Colon (tissue), 2 donors: ENCODE data around the gene BRCA1.

ENCODE experiments used
- FAIRE-seq: peaks from 2 replicates; lab custom pipeline; 2012; peaks lifted over from hg19 to GRCh38; lab: Jason Lieb, UNC
- donor health status: control.
- donor health status: control.

The BRCA1 gene

GRCh38 chr17:43024407-43025289 lies 100.5 kb downstream of the BRCA1 start, which contains the start of gene RND2:
TSS of gene RND2 (plus strand) at chr17:43025231. CDS start at chr17:43025348, 117 bp downstream.
- FAIRE-seq: no peak

- no peak for FAIRE-seq
These were observed 103.2 kb downstream of the BRCA1 start, which contains the start of gene VAT1 for GRCh38 chr17:43021741-43022512. TSS of gene VAT1 (minus strand) at chr17:43022385. CDS start at chr17:43022322, 63 bp downstream.

- FAIRE-seq: no peak
These were observed 104.1 kb downstream of the BRCA1 start for GRCh38 chr17:43020789-43021740.

GRCh38 chr17:43020030-43020621 lies 105.0 kb downstream of the BRCA1 start:
- no peak for FAIRE-seq

GRCh38 chr17:43019418-43019817 lies 105.7 kb downstream of the BRCA1 start:
- FAIRE-seq: no peak

- no peak for FAIRE-seq
These were observed 106.2 kb downstream of the BRCA1 start for GRCh38 chr17:43018932-43019331.

- no peak for FAIRE-seq
These were observed 106.9 kb downstream of the BRCA1 start for GRCh38 chr17:43018008-43018853.

- FAIRE-seq: no peak
These were observed 108.9 kb downstream of the BRCA1 start for GRCh38 chr17:43016216-43016615.

GRCh38 chr17:43015579-43015978 lies 109.6 kb downstream of the BRCA1 start:
- FAIRE-seq: no peak

GRCh38 chr17:43014649-43015542 lies 110.3 kb downstream of the BRCA1 start:
- no peak for FAIRE-seq

- FAIRE-seq: no peak
These were observed 111.0 kb downstream of the BRCA1 start for GRCh38 chr17:43014020-43014648.

GRCh38 chr17:43013296-43013695 lies 111.9 kb downstream of the BRCA1 start:
- FAIRE-seq: no peak

- FAIRE-seq: no peak
These were observed 113.3 kb downstream of the BRCA1 start for GRCh38 chr17:43011728-43012472.

- no peak for FAIRE-seq
These were observed 114.4 kb downstream of the BRCA1 start for GRCh38 chr17:43010667-43011308.

GRCh38 chr17:43006639-43007551 lies 118.3 kb downstream of the BRCA1 start, which contains the start of gene IFI35:
TSS of gene IFI35 (plus strand) at chr17:43006784. CDS start at chr17:43006948, 164 bp downstream.
- no peak for FAIRE-seq

- FAIRE-seq: no peak
These were observed 121.5 kb downstream of the BRCA1 start for GRCh38 chr17:43003542-43004172.
